HepG2 (cell line): ENCODE results near the gene KRI1. TPM values are rescaled to one million over a fixed set of nuclear protein-coding genes. Genes with fewer than 3 reads are reported as not detected.

ENCODE experiments used
- ATF7-NPFF ChIP-seq: sonication (generic); formaldehyde crosslinking; IDR thresholded peaks from 2 replicates; pipeline ENCODE4 v1.8.1; 2023; ENCODE audit warnings: mild to moderate bottlenecking, low read depth, missing genetic modification reagents, moderate library complexity
- HDAC1 ChIP-seq: sonication (generic); formaldehyde crosslinking; IDR thresholded peaks from 2 replicates; pipeline ENCODE4 v1.5.1; 2020; ENCODE audit warnings: mild to moderate bottlenecking, missing genetic modification reagents
- MTA1 ChIP-seq: sonication (generic); formaldehyde crosslinking; IDR thresholded peaks from 2 replicates; pipeline ENCODE4 v1.4.0; 2020; ENCODE audit warnings: missing genetic modification reagents, mild to moderate bottlenecking, borderline replicate concordance
- RAD51 ChIP-seq: fragments of 450-650 bp; IDR thresholded peaks from 2 replicates; pipeline ENCODE4 v1.6.1; 2016; ENCODE audit warnings: borderline replicate concordance
- RFX1 ChIP-seq: fragments of 450-650 bp; IDR thresholded peaks from 2 replicates; pipeline ENCODE4 v1.6.1; 2017
- SIN3B ChIP-seq: fragments of 150-350 bp; IDR thresholded peaks from 2 replicates; pipeline ENCODE4 v1.6.1; 2014; ENCODE audit warnings: low read length
- SMAD3 ChIP-seq: sonication (generic); formaldehyde crosslinking; IDR thresholded peaks from 2 replicates; pipeline ENCODE4 v1.4.0; 2020; ENCODE audit warnings: missing genetic modification reagents
- TCF12 ChIP-seq, 2 experiments: fragments of 450-650 bp in 1 of 2; sonication (generic) in 1 of 2; formaldehyde crosslinking in 1 of 2; IDR thresholded peaks; 2 replicates each; pipeline versions ENCODE4 v1.6.1 to v1.8.0; 2017 to 2022; ENCODE audit warnings: antibody characterized with exemption in 1 of 2, mild to moderate bottlenecking in 1 of 2, missing genetic modification reagents in 1 of 2, moderate library complexity in 1 of 2
- ZBTB3 ChIP-seq: sonication (generic); formaldehyde crosslinking; IDR thresholded peaks from 2 replicates; pipeline ENCODE4 v1.4.0; 2020; ENCODE audit warnings: low read depth, mild to moderate bottlenecking, moderate library complexity, missing genetic modification reagents, borderline replicate concordance
- ZFY ChIP-seq: sonication (generic); formaldehyde crosslinking; IDR thresholded peaks from 2 replicates; pipeline ENCODE4 v1.4.0; 2020; ENCODE audit warnings: missing genetic modification reagents
- ZMAT5 ChIP-seq: sonication (generic); formaldehyde crosslinking; IDR thresholded peaks from 2 replicates; pipeline ENCODE4 v1.5.0; 2020; ENCODE audit warnings: mild to moderate bottlenecking, low read depth, missing genetic modification reagents, borderline replicate concordance
- ZNF207 ChIP-seq: fragments of 450-650 bp; IDR thresholded peaks from 2 replicates; pipeline ENCODE4 v1.6.1; 2016; ENCODE audit warnings: antibody characterized with exemption, borderline replicate concordance
- ZNF513 ChIP-seq: sonication (generic); formaldehyde crosslinking; conservative IDR thresholded peaks from 2 replicates; pipeline ENCODE4 v1.5.0; 2020; ENCODE audit warnings: missing genetic modification reagents
- ZNF703 ChIP-seq: sonication (generic); formaldehyde crosslinking; IDR thresholded peaks from 2 replicates; pipeline ENCODE4 v1.5.1; 2020; ENCODE audit warnings: missing genetic modification reagents, mild to moderate bottlenecking, moderate library complexity, borderline replicate concordance
- polyA plus RNA-seq, 8 experiments: library from polyadenylated mRNA; depleted of rRNA in 3 of 8; stranded (reverse) in 7 of 8; unstranded in 1 of 8; fragments of >200 nt; fragmentation: Illumina TruSeq in 4 of 8; extraction: Trizol in 4 of 8; gene quantifications; 2 replicates each; pipeline versions ENCODE4 v1.2.1 to v1.2.3, GENCODE V29; 2011 to 2016; ENCODE audit warnings: low read depth in 4 of 8, missing spikeins in 1 of 8, mixed read lengths in 1 of 8; ENCODE audit not compliant: insufficient read depth in 1 of 8
- total RNA-seq, 5 experiments: library from RNA; depleted of rRNA; stranded (reverse); fragments of >200 nt; fragmentation: Illumina TruSeq; extraction: Trizol; gene quantifications; 2 replicates each; pipeline ENCODE4 v1.2.3, GENCODE V29; 2016; ENCODE audit warnings: low read depth in 1 of 5
- TF ChIP-seq, protein P1 (sequence below): sonication (generic); formaldehyde crosslinking; IDR thresholded peaks from 2 replicates; pipeline ENCODE4 v1.5.1; 2020; ENCODE audit warnings: missing genetic modification reagents, mild to moderate bottlenecking, borderline replicate concordance
- TF ChIP-seq, protein P2 (sequence below): sonication (generic); formaldehyde crosslinking; IDR thresholded peaks from 2 replicates; pipeline ENCODE4 v1.9.0; 2022; ENCODE audit warnings: low read depth, missing genetic modification reagents
- TF ChIP-seq, protein P3 (sequence below): IDR thresholded peaks from 2 replicates; pipeline ENCODE4 v1.6.1; 2016; ENCODE audit warnings: low read depth, missing genetic modification reagents, missing compliant biosample characterization
- TF ChIP-seq, protein P4 (sequence below): IDR thresholded peaks from 2 replicates; pipeline ENCODE4 v1.6.1; 2016; ENCODE audit warnings: low read depth, borderline replicate concordance

The KRI1 gene
- total and polyA plus RNA-seq, 2 of the 13 experiments (the other 11 are each of a cell fraction or from before 2014, with no cell fraction given) = 9.1 to 11.7 TPM

DNA sequence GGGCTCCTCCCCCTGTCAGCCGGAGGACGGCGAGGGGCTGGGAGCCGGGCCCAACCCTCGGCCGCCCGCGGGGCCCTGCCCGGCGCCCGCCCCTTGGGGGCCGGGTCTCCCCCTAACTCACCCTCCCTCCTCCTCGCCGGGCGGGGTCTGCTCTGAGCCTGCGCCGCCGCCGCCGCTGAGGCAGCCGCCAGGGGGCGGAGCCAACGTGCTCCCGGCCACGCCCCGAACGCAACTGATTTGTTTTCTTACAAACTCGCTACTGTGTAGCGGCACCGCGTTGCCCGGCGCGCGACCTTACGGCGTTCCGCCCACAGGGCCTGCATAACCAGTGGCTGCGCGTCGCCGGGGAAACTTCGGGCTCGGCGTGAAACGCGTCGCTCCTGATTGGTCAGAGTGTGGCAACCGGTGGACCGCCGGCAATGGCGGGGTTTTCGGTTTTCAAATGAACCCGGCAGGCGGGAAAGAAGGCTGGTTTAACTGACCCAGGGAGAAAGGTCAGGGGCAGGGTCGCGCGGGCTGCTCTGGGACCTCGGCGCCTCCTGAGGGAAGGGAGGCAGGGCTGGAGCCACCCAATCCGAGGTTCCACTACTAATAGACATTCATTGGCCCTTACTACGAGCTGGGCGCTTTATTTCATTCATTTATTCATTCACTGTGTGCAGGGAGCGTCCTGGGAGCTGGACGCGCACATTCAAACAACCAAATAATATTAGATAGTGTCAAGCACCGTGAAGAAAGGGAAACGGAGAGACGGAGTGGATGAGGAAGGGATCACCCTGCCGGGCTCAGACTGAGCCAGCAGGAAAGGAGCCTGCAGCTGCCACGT is 3.2 kb upstream of the KRI1 start, which contains the start of gene CDKN2D (continued):
- TF ChIP-seq, protein P1, sequence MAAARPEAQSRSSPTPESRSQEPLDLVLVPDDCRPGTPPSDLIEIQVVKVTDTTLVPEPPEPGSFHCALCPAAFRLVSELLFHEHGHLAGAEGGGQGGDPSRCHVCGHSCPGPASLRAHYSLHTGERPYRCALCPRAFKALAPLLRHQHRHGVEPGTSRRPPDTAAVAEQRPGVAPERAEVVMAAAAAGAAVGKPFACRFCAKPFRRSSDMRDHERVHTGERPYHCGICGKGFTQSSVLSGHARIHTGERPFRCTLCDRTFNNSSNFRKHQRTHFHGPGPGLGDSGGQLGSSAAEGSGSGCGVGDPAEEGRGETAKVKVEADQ (CRISPR knock-in tag) = no peak
- TF ChIP-seq MTA1 = no peak
- peak; percentile 51 for TF ChIP-seq ZFY
- TF ChIP-seq ZBTB3 = no peak
- TF ChIP-seq ZNF703 (CRISPR knock-in tag) = no peak
- peak; percentile 98 for TF ChIP-seq HDAC1
- TF ChIP-seq TCF12 (IDR thresholded peaks at IDR 0.05) = no peak
- no peak for TF ChIP-seq TCF12 (CRISPR knock-in tag; IDR thresholded peaks at IDR 0.05)
- TF ChIP-seq, protein P2, sequence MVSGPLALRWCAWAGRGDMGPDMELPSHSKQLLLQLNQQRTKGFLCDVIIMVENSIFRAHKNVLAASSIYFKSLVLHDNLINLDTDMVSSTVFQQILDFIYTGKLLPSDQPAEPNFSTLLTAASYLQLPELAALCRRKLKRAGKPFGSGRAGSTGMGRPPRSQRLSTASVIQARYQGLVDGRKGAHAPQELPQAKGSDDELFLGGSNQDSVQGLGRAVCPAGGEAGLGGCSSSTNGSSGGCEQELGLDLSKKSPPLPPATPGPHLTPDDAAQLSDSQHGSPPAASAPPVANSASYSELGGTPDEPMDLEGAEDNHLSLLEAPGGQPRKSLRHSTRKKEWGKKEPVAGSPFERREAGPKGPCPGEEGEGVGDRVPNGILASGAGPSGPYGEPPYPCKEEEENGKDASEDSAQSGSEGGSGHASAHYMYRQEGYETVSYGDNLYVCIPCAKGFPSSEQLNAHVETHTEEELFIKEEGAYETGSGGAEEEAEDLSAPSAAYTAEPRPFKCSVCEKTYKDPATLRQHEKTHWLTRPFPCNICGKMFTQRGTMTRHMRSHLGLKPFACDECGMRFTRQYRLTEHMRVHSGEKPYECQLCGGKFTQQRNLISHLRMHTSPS (CRISPR knock-in tag) = no peak
- TF ChIP-seq ZNF513 (CRISPR knock-in tag) = no peak
- TF ChIP-seq RAD51 = no peak
- no peak for TF ChIP-seq ZMAT5
- peak; percentile 94 for TF ChIP-seq SIN3B
- TF ChIP-seq, protein P3, sequence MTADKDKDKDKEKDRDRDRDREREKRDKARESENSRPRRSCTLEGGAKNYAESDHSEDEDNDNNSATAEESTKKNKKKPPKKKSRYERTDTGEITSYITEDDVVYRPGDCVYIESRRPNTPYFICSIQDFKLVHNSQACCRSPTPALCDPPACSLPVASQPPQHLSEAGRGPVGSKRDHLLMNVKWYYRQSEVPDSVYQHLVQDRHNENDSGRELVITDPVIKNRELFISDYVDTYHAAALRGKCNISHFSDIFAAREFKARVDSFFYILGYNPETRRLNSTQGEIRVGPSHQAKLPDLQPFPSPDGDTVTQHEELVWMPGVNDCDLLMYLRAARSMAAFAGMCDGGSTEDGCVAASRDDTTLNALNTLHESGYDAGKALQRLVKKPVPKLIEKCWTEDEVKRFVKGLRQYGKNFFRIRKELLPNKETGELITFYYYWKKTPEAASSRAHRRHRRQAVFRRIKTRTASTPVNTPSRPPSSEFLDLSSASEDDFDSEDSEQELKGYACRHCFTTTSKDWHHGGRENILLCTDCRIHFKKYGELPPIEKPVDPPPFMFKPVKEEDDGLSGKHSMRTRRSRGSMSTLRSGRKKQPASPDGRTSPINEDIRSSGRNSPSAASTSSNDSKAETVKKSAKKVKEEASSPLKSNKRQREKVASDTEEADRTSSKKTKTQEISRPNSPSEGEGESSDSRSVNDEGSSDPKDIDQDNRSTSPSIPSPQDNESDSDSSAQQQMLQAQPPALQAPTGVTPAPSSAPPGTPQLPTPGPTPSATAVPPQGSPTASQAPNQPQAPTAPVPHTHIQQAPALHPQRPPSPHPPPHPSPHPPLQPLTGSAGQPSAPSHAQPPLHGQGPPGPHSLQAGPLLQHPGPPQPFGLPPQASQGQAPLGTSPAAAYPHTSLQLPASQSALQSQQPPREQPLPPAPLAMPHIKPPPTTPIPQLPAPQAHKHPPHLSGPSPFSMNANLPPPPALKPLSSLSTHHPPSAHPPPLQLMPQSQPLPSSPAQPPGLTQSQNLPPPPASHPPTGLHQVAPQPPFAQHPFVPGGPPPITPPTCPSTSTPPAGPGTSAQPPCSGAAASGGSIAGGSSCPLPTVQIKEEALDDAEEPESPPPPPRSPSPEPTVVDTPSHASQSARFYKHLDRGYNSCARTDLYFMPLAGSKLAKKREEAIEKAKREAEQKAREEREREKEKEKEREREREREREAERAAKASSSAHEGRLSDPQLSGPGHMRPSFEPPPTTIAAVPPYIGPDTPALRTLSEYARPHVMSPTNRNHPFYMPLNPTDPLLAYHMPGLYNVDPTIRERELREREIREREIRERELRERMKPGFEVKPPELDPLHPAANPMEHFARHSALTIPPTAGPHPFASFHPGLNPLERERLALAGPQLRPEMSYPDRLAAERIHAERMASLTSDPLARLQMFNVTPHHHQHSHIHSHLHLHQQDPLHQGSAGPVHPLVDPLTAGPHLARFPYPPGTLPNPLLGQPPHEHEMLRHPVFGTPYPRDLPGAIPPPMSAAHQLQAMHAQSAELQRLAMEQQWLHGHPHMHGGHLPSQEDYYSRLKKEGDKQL (CRISPR knock-in tag) = no peak
- TF ChIP-seq, protein P4, sequence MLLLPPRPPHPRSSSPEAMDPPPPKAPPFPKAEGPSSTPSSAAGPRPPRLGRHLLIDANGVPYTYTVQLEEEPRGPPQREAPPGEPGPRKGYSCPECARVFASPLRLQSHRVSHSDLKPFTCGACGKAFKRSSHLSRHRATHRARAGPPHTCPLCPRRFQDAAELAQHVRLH (CRISPR knock-in tag) = peak; percentile 66; the same call in 1 of the 2 replicates
- peak; percentile 99 for TF ChIP-seq ATF7-NPFF (CRISPR knock-in tag)
- no peak for TF ChIP-seq ZNF207
- TF ChIP-seq SMAD3 = no peak
- peak; percentile 67 for TF ChIP-seq RFX1
